GM12891 (cell line): ENCODE results near the gene CARD18.

Experiments used
- DNase-seq: peaks from one replicate; pipeline ENCODE4 v3.0.0; 2011; ENCODE audit warnings: low spot score; ENCODE audit not compliant: insufficient read length
- FAIRE-seq: peaks from 2 replicates; lab custom pipeline; 2011; peaks lifted over from hg19 to GRCh38; lab: Jason Lieb, UNC
- PAX5 ChIP-seq: IDR thresholded peaks from 2 replicates; pipeline ENCODE4 v1.6.1; 2011; ENCODE audit warnings: low read length, moderate library complexity, mild to moderate bottlenecking; ENCODE audit not compliant: insufficient read depth, severe bottlenecking
- POLR2A ChIP-seq: IDR thresholded peaks from 2 replicates; pipeline ENCODE4 v1.6.1; 2011; ENCODE audit warnings: low read depth, low read length, control low read depth
- POLR2AphosphoS5 ChIP-seq: IDR thresholded peaks from 2 replicates; pipeline ENCODE4 v1.6.1; 2011; ENCODE audit warnings: low read depth, low read length, control low read depth
- POU2F2 ChIP-seq: IDR thresholded peaks from 2 replicates; pipeline ENCODE4 v1.6.1; 2011; ENCODE audit warnings: low read depth, mild to moderate bottlenecking, control low read depth, low read length, moderate library complexity
- SPI1 ChIP-seq: IDR thresholded peaks from 2 replicates; pipeline ENCODE4 v1.6.1; 2011; ENCODE audit warnings: low read depth, low read length, control low read depth
- TAF1 ChIP-seq: IDR thresholded peaks from 2 replicates; pipeline ENCODE4 v1.6.1; 2011; ENCODE audit warnings: low read depth, low read length, control low read depth

Gene CARD18

GRCh38 chr11:105164208-105164607, 24.6 kb upstream of the CARD18 start:
- DNase-seq (no peak), FAIRE-seq (no peak)
- TF ChIP-seq POLR2A (no peak), TAF1 (no peak), POLR2AphosphoS5 (no peak), POU2F2 (no peak), PAX5 (no peak), SPI1 (no peak)

GRCh38 chr11:105162506-105162905, 22.9 kb upstream of the CARD18 start:
- FAIRE-seq (no peak), DNase-seq (no peak)
- no peak for TF ChIP-seq POU2F2

GRCh38 chr11:105158436-105158835, 18.9 kb upstream of the CARD18 start:
- FAIRE-seq = no peak
- TF ChIP-seq POLR2A (no peak), POU2F2 (no peak), TAF1 (no peak), POLR2AphosphoS5 (no peak), PAX5 (no peak)
- no peak for DNase-seq

GRCh38 chr11:105156720-105157119, 17.2 kb upstream of the CARD18 start:
- no peak for TF ChIP-seq SPI1
- TF ChIP-seq TAF1 = no peak
- TF ChIP-seq POLR2A = no peak
- no peak for TF ChIP-seq PAX5
- no peak for TF ChIP-seq POU2F2
- no peak for TF ChIP-seq POLR2AphosphoS5
- no peak for FAIRE-seq
- no peak for DNase-seq

- DNase-seq (no peak), FAIRE-seq (no peak)
- no peak for TF ChIP-seq TAF1
- TF ChIP-seq PAX5 = no peak
- TF ChIP-seq SPI1 = no peak
- TF ChIP-seq POLR2A = no peak
- TF ChIP-seq POU2F2 = no peak
- no peak for TF ChIP-seq POLR2AphosphoS5
Observed at GRCh38 chr11:105156231-105156630, 16.7 kb upstream of the CARD18 start.

- TF ChIP-seq PAX5 (no peak), TAF1 (no peak), POLR2A (no peak), POLR2AphosphoS5 (no peak), POU2F2 (no peak), SPI1 (no peak)
- FAIRE-seq = no peak
- DNase-seq = no peak
Observed at GRCh38 chr11:105155679-105156078, 16.1 kb upstream of the CARD18 start.

GRCh38 chr11:105153392-105153791, 13.8 kb upstream of the CARD18 start:
- DNase-seq = no peak
- TF ChIP-seq SPI1 = no peak
- TF ChIP-seq POLR2A = no peak
- no peak for TF ChIP-seq PAX5
- FAIRE-seq = no peak

- no peak for DNase-seq
- no peak for FAIRE-seq
- TF ChIP-seq PAX5 (no peak), POU2F2 (no peak), POLR2AphosphoS5 (no peak), TAF1 (no peak), SPI1 (no peak), POLR2A (no peak)
Observed at GRCh38 chr11:105152560-105152959, 13.0 kb upstream of the CARD18 start.

- TF ChIP-seq SPI1 (no peak), PAX5 (no peak), TAF1 (no peak)
- FAIRE-seq = no peak
- DNase-seq = no peak
Observed at GRCh38 chr11:105152021-105152512, 12.5 kb upstream of the CARD18 start.

- no peak for DNase-seq
- no peak for FAIRE-seq
- TF ChIP-seq POU2F2 (no peak), POLR2A (no peak), TAF1 (no peak), PAX5 (no peak), POLR2AphosphoS5 (no peak), SPI1 (no peak)
Observed at GRCh38 chr11:105149477-105149876, 9.9 kb upstream of the CARD18 start.

GRCh38 chr11:105148241-105148640, 8.7 kb upstream of the CARD18 start:
- TF ChIP-seq POLR2AphosphoS5 = no peak
- DNase-seq (no peak), FAIRE-seq (no peak)
